Fibroblast of villous mesenchyme (primary cell): ENCODE results near the gene CAMK2G. TPM values are rescaled to one million over a fixed set of nuclear protein-coding genes. Genes with fewer than 3 reads are reported as not detected.

Experiments
- DNase-seq: peaks from one replicate; pipeline ENCODE4 v3.0.0-alpha.2; 2010; ENCODE audit warnings: low read depth
- H3K4me3 ChIP-seq: 2 replicates; pipeline ENCODE4 v1.5.1; 2011; ENCODE audit warnings: low read depth, mild to moderate bottlenecking, low read length
- total RNA-seq: library from RNA; depleted of rRNA; stranded (reverse); fragments of >200 nt; gene quantifications from 2 replicates; pipeline ENCODE4 v1.2.3, GENCODE V29; 2012
- TF ChIP-seq, protein P1 (sequence below): IDR thresholded peaks from 2 replicates; pipeline ENCODE4 v1.5.1; 2012; ENCODE audit warnings: low read depth, mild to moderate bottlenecking, low read length; ENCODE audit not compliant: insufficient read depth

The CAMK2G gene
- total RNA-seq, 1 donor, result 36.7 TPM

- TF ChIP-seq, protein P1, sequence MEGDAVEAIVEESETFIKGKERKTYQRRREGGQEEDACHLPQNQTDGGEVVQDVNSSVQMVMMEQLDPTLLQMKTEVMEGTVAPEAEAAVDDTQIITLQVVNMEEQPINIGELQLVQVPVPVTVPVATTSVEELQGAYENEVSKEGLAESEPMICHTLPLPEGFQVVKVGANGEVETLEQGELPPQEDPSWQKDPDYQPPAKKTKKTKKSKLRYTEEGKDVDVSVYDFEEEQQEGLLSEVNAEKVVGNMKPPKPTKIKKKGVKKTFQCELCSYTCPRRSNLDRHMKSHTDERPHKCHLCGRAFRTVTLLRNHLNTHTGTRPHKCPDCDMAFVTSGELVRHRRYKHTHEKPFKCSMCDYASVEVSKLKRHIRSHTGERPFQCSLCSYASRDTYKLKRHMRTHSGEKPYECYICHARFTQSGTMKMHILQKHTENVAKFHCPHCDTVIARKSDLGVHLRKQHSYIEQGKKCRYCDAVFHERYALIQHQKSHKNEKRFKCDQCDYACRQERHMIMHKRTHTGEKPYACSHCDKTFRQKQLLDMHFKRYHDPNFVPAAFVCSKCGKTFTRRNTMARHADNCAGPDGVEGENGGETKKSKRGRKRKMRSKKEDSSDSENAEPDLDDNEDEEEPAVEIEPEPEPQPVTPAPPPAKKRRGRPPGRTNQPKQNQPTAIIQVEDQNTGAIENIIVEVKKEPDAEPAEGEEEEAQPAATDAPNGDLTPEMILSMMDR, result no peak
- no peak for DNase-seq
- no peak overlapping the region for H3K4me3 ChIP-seq
Observed at GRCh38 chr10:73859784-73860491, 14.4 kb downstream of the CAMK2G start.

GRCh38 chr10:73859428-73859783 is 14.9 kb downstream of the CAMK2G start:
- no peak for DNase-seq
- TF ChIP-seq, protein P1, result no peak
- no peak overlapping the region for H3K4me3 ChIP-seq

GRCh38 chr10:73858750-73859427 is 15.5 kb downstream of the CAMK2G start:
- no peak overlapping the region for H3K4me3 ChIP-seq
- TF ChIP-seq, protein P1, result no peak
- no peak for DNase-seq

- DNase-seq, result no peak
- TF ChIP-seq, protein P1, result no peak
- H3K4me3 ChIP-seq, result no peak overlapping the region
Observed at GRCh38 chr10:73858013-73858708, 16.2 kb downstream of the CAMK2G start.

DNA sequence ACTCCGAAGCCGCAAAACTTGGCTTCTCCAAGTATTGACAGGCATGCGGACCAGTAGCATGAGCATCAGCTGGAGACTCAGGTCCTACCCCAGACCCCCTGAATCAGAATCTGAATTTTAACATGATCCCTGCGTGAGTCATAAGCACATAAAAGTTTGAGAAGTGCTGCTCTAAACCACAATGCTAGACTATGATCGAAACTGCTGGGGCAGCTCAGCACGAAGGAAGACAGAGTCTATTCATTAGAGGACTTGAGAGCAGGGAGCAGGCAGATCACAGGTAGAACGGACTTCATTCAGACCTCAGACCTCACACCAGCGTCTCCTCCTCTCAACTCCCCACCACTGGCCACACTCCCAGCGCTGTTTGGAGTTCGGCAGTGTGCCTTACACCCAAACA is 16.9 kb downstream of the CAMK2G start:
- H3K4me3 ChIP-seq, result no peak overlapping the region
- peak; percentile 36 for DNase-seq
- TF ChIP-seq, protein P1, result no peak

DNA sequence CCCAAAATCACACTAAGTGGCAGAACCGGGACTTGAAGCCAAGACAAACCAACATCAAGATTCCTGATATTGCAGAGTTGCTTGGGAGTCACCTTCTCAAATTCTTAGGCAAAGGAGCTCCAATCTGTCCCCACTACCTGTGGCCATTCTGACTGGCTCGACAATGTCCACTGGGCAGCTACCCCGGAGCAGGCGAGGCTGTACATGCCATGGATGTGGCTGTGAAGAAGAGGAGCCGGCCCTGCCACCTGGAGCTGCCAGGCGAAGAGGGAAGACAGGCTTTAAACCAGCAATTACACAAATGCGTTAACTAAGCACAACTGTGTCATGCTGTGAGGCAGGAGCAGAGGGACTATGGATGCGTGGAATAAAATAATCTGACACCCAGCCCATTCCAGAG is 18.1 kb downstream of the CAMK2G start:
- TF ChIP-seq, protein P1, result no peak
- no peak for DNase-seq
- no peak overlapping the region for H3K4me3 ChIP-seq
